SU-DHL-6 (cell line): ENCODE measurements around the gene ASTN2.

Experiments
- H2AFZ ChIP-seq: fragments of 200-600 bp; sonication (generic); 2 replicates; pipeline ENCODE4 v1.6.1; 2014; ENCODE audit warnings: low read depth, mild to moderate bottlenecking, moderate library complexity, mixed read lengths, antibody characterized with exemption, low read length; ENCODE audit not compliant: severe bottlenecking
- H3F3A ChIP-seq: fragments of 200-600 bp; shearing (Covaris generic); 2 replicates; pipeline ENCODE4 v1.6.0; 2016; ENCODE audit warnings: antibody characterized with exemption, mild to moderate bottlenecking; ENCODE audit not compliant: insufficient read depth
- H3K27ac ChIP-seq: fragments of 200-600 bp; sonication (generic); 2 replicates; pipeline ENCODE4 v1.5.1; 2016; ENCODE audit warnings: low read depth, mild to moderate bottlenecking, low read length, moderate library complexity, mixed read lengths
- H3K27me3 ChIP-seq: fragments of 200-600 bp; sonication (generic), shearing (Covaris generic); 2 replicates; pipeline ENCODE4 v1.6.0; 2014; ENCODE audit warnings: mild to moderate bottlenecking, low read length
- H3K36me3 ChIP-seq: fragments of 200-600 bp; sonication (generic); 2 replicates; pipeline ENCODE4 v1.6.1; 2014; ENCODE audit warnings: mild to moderate bottlenecking, low read length, mixed read lengths
- H3K4me2 ChIP-seq: fragments of 300-600, 200-600 bp; shearing (Covaris generic), sonication (generic); 2 replicates; pipeline ENCODE4 v1.6.0; 2014; ENCODE audit warnings: low read length, low read depth, mild to moderate bottlenecking; ENCODE audit not compliant: poor library complexity, severe bottlenecking
- H3K4me3 ChIP-seq: fragments of 200-600 bp; sonication (generic); 2 replicates; pipeline ENCODE4 v1.5.1; 2014; ENCODE audit warnings: antibody characterized with exemption, low read length, mild to moderate bottlenecking, mixed read lengths; ENCODE audit not compliant: insufficient read depth, poor library complexity, severe bottlenecking
- H3K79me2 ChIP-seq: fragments of 200-600 bp; sonication (generic); 2 replicates; pipeline ENCODE4 v1.6.1; 2014; ENCODE audit warnings: mild to moderate bottlenecking, low read length, moderate library complexity; ENCODE audit not compliant: insufficient read depth
- H3K9ac ChIP-seq: fragments of 200-600 bp; sonication (generic); 2 replicates; pipeline ENCODE4 v1.7.0; 2014; ENCODE audit warnings: mild to moderate bottlenecking, low read length
- H3K9me2 ChIP-seq: fragments of 200-600 bp; sonication (generic); replicated peaks from 2 replicates; pipeline ENCODE4 v1.6.1; 2014; ENCODE audit warnings: low read length; ENCODE audit not compliant: insufficient read depth
- H3K9me3 ChIP-seq: fragments of 200-600 bp; sonication (generic); 2 replicates; pipeline ENCODE4 v1.6.1; 2014; ENCODE audit warnings: low read length, mixed read lengths; ENCODE audit not compliant: insufficient read depth
- H4K20me1 ChIP-seq: fragments of 200-600 bp; sonication (generic); 2 replicates; pipeline ENCODE4 v1.6.1; 2014; ENCODE audit warnings: low read depth, mild to moderate bottlenecking, antibody characterized with exemption, low read length, moderate library complexity, mixed read lengths
- EZH2phosphoT487 ChIP-seq: fragments of 200-600 bp; sonication (generic), shearing (Covaris generic); conservative IDR thresholded peaks from 2 replicates; pipeline ENCODE4 v1.6.1; 2018; ENCODE audit warnings: mild to moderate bottlenecking, antibody characterized with exemption, low read length, moderate library complexity, mixed read lengths
- TF ChIP-seq, protein P1 (sequence below): fragments of 200-600 bp; sonication (generic); IDR thresholded peaks from one replicate; pipeline ENCODE4 v1.5.1; 2017; ENCODE audit warnings: antibody characterized with exemption, mild to moderate bottlenecking, low read length, moderate library complexity; ENCODE audit not compliant: insufficient read depth, poor library complexity, severe bottlenecking

The ASTN2 gene

DNA sequence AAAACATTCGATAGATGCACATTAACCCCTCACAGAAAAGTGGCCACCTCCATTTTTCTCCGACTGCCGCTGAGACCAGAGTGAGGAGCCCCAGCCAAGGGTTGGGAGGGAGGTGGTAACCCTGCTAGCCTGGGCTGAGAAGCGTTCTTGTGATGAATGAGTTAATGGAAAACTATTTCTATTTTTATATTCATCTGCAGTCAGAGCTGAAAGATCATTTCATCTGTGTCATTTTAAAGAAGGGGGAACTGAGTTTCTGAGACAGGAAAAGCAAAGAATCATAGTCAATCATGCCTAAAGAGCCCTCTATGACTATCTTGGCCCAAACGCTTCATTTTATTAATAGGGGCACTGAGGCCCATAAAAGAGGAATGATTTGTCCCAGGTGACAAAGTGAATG is 1031.7 kb downstream of the ASTN2 start:
- no peaks in the 10 kb centered on the region for H3K27me3 ChIP-seq
- no peak overlapping the region for H3K4me2 ChIP-seq
- TF ChIP-seq, protein P1, sequence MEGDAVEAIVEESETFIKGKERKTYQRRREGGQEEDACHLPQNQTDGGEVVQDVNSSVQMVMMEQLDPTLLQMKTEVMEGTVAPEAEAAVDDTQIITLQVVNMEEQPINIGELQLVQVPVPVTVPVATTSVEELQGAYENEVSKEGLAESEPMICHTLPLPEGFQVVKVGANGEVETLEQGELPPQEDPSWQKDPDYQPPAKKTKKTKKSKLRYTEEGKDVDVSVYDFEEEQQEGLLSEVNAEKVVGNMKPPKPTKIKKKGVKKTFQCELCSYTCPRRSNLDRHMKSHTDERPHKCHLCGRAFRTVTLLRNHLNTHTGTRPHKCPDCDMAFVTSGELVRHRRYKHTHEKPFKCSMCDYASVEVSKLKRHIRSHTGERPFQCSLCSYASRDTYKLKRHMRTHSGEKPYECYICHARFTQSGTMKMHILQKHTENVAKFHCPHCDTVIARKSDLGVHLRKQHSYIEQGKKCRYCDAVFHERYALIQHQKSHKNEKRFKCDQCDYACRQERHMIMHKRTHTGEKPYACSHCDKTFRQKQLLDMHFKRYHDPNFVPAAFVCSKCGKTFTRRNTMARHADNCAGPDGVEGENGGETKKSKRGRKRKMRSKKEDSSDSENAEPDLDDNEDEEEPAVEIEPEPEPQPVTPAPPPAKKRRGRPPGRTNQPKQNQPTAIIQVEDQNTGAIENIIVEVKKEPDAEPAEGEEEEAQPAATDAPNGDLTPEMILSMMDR: no peak
- no peak for TF ChIP-seq EZH2phosphoT487
- H4K20me1 ChIP-seq: no peaks in the 10 kb centered on the region
- no peak overlapping the region for H3K27ac ChIP-seq
- no peak overlapping the region for H3K9ac ChIP-seq
- no peaks in the 10 kb centered on the region for H3K79me2 ChIP-seq
- H3K36me3 ChIP-seq: no peaks in the 10 kb centered on the region
- H3K9me3 ChIP-seq: no peaks in the 10 kb centered on the region
- no peaks in the 10 kb centered on the region for H3F3A ChIP-seq
- no peaks in the 10 kb centered on the region for H3K9me2 ChIP-seq
- H3K4me3 ChIP-seq: no peak overlapping the region
- no peak overlapping the region for H2AFZ ChIP-seq

DNA sequence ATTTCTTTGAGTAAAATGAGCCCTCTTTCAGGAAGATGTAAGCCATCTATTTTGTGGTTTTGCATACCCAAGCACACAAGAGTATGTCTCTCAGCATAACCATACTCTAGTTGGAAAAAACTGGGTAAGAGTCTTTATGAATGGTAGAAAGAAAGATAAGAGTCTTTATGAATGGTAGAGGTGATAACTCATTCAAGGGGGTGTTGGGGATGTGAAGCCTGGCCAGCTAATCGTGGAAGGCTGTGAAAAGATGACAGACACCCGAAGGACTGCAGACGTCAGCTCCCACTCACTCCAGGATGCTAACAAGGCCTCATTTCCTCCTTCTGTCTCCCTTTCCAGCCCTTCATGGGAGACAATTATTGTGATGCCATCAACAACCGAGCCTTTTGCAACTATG is 1032.8 kb downstream of the ASTN2 start:
- no peaks in the 10 kb centered on the region for H3F3A ChIP-seq
- no peak overlapping the region for H3K9ac ChIP-seq
- no peaks in the 10 kb centered on the region for H3K79me2 ChIP-seq
- H4K20me1 ChIP-seq: no peaks in the 10 kb centered on the region
- H3K4me2 ChIP-seq: no peak overlapping the region
- H3K27ac ChIP-seq: no peak overlapping the region
- TF ChIP-seq EZH2phosphoT487: no peak
- TF ChIP-seq, protein P1: no peak
- H3K9me2 ChIP-seq: no peaks in the 10 kb centered on the region
- H3K4me3 ChIP-seq: no peak overlapping the region
- no peak overlapping the region for H2AFZ ChIP-seq
- H3K36me3 ChIP-seq: no peaks in the 10 kb centered on the region
- H3K9me3 ChIP-seq: no peaks in the 10 kb centered on the region
- H3K27me3 ChIP-seq: no peaks in the 10 kb centered on the region

DNA sequence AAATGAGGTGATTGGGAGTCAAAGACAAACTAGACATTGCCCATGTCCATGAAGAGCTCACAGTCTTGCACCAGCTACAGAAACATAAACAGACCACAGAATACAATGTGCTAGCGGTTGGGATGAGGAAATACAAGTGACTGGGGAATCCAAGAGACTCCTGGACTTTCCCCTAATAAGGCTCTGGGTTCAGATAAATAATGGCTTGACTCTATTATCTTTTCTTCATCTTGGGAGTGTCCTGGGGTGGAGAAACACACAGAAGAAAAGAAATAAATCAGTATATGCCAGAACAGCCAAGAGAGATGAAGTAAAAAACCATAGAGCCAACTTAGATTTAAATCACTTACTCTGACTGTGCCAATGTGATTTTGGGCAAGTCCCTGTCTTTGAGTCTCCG is 1033.5 kb downstream of the ASTN2 start:
- H3K9me2 ChIP-seq: no peaks in the 10 kb centered on the region
- no peaks in the 10 kb centered on the region for H3K27me3 ChIP-seq
- no peak overlapping the region for H3K4me3 ChIP-seq
- H4K20me1 ChIP-seq: no peaks in the 10 kb centered on the region
- H3K9ac ChIP-seq: no peak overlapping the region
- no peaks in the 10 kb centered on the region for H3K79me2 ChIP-seq
- no peak overlapping the region for H2AFZ ChIP-seq
- H3F3A ChIP-seq: no peaks in the 10 kb centered on the region
- H3K36me3 ChIP-seq: no peaks in the 10 kb centered on the region
- H3K27ac ChIP-seq: no peak overlapping the region
- H3K4me2 ChIP-seq: no peak overlapping the region
- H3K9me3 ChIP-seq: no peaks in the 10 kb centered on the region
- no peak for TF ChIP-seq EZH2phosphoT487
- TF ChIP-seq, protein P1: no peak
